Activated T-cell treated with anti-CD3 and anti-CD28 coated beads for 48 hours (primary cell): ENCODE results near the gene LENG8.
A peak's percentile ranks its signal among the peaks of the same experiment; 100 is the strongest.

ENCODE experiments used
- DNase-seq: peaks from one replicate; pipeline ENCODE4 v3.0.0-alpha.2; 2020; ENCODE audit warnings: low read depth

Gene LENG8

GRCh38 chr19:54422136-54422535 lies 26.9 kb upstream of the LENG8 start:
- DNase-seq = no peak

- DNase-seq = no peak
Observed at GRCh38 chr19:54424201-54424600, 24.8 kb upstream of the LENG8 start.

GRCh38 chr19:54424660-54425381 lies 24.2 kb upstream of the LENG8 start:
- DNase-seq = no peak

- DNase-seq = no peak
Observed at GRCh38 chr19:54425382-54425723, 23.6 kb upstream of the LENG8 start.

GRCh38 chr19:54426291-54426931 lies 22.6 kb upstream of the LENG8 start:
- DNase-seq = no peak

GRCh38 chr19:54427586-54427985 lies 21.4 kb upstream of the LENG8 start:
- DNase-seq = no peak

- DNase-seq = no peak
Observed at GRCh38 chr19:54428323-54429175, 20.4 kb upstream of the LENG8 start.

- no peak for DNase-seq
Observed at GRCh38 chr19:54429176-54429495, 19.9 kb upstream of the LENG8 start.

- DNase-seq = no peak
Observed at GRCh38 chr19:54429545-54430227, 19.3 kb upstream of the LENG8 start.

- DNase-seq = peak; percentile 31
Observed at GRCh38 chr19:54430306-54431254, 18.4 kb upstream of the LENG8 start.

- no peak for DNase-seq
Observed at GRCh38 chr19:54431255-54431838, 17.7 kb upstream of the LENG8 start.

GRCh38 chr19:54432144-54432738 lies 16.8 kb upstream of the LENG8 start:
- DNase-seq = no peak

GRCh38 chr19:54433697-54434096 lies 15.3 kb upstream of the LENG8 start:
- no peak for DNase-seq

- no peak for DNase-seq
Observed at GRCh38 chr19:54434112-54434872, 14.7 kb upstream of the LENG8 start.

- DNase-seq = no peak
Observed at GRCh38 chr19:54434873-54435214, 14.2 kb upstream of the LENG8 start.

- no peak for DNase-seq
Observed at GRCh38 chr19:54435551-54436016, 13.4 kb upstream of the LENG8 start.

- no peak for DNase-seq
Observed at GRCh38 chr19:54436031-54436523, 12.9 kb upstream of the LENG8 start.

GRCh38 chr19:54436628-54437252 lies 12.3 kb upstream of the LENG8 start:
- no peak for DNase-seq

- DNase-seq = no peak
Observed at GRCh38 chr19:54439174-54439851, 9.7 kb upstream of the LENG8 start.
